ENCODE results near the gene DOCK1.

Gene DOCK1

GRCh38 chr10:127375461-127375860 lies 470.2 kb downstream of the DOCK1 start:
- Histone ChIP-seq H3K4me2 (ENCODE audit: insufficient read depth, low read length) (no peak overlapping the region), H3K36me3 (ENCODE audit: insufficient read depth, low read length) (no peaks in the 10 kb centered on the region), H3K27me3 (ENCODE audit: insufficient read depth, low read length, poor library complexity) (peaks cover 16% of the 10 kb centered on the region), H2AFZ (ENCODE audit: low read depth, low read length) (no peak overlapping the region), H3K4me1 (ENCODE audit: insufficient read depth, low read length) (no peaks in the 10 kb centered on the region), H4K20me1 (ENCODE audit: insufficient read depth, low read length) (no peaks in the 10 kb centered on the region), H3K27ac (ENCODE audit: low read length) (no peak overlapping the region), H3K4me3 (ENCODE audit: low read depth in 1 of 2, low read length in 2 of 2) (no peak overlapping the region), H3K79me2 (ENCODE audit: insufficient read depth, low read length) (no peaks in the 10 kb centered on the region), H3K9me3 (ENCODE audit: insufficient read depth, low read length, severe bottlenecking) (no peaks in the 10 kb centered on the region), H3K9ac (ENCODE audit: low read depth, low read length) (no peak overlapping the region)
- ATAC-seq (ENCODE audit: insufficient read depth, low read depth) (no peak), DNase-seq (no peak)
- TF ChIP-seq EZH2 (IDR thresholded peaks at IDR 0.05; ENCODE audit: borderline replicate concordance, low read depth, low read length, severe bottlenecking) (no peak), CTCF (IDR thresholded peaks at IDR 0.05; ENCODE audit: borderline replicate concordance, extremely low read depth, low read length, poor library complexity, severe bottlenecking) (no peak)

- Histone ChIP-seq H3K27me3 (ENCODE audit: insufficient read depth, low read length, poor library complexity) (peaks cover 16% of the 10 kb centered on the region), H3K9me3 (ENCODE audit: insufficient read depth, low read length, severe bottlenecking) (no peaks in the 10 kb centered on the region), H3K4me3 (ENCODE audit: low read depth in 1 of 2, low read length in 2 of 2) (no peak overlapping the region), H2AFZ (ENCODE audit: low read depth, low read length) (no peak overlapping the region), H4K20me1 (ENCODE audit: insufficient read depth, low read length) (no peaks in the 10 kb centered on the region), H3K36me3 (ENCODE audit: insufficient read depth, low read length) (no peaks in the 10 kb centered on the region), H3K9ac (ENCODE audit: low read depth, low read length) (no peak overlapping the region), H3K79me2 (ENCODE audit: insufficient read depth, low read length) (no peaks in the 10 kb centered on the region), H3K4me1 (ENCODE audit: insufficient read depth, low read length) (no peaks in the 10 kb centered on the region), H3K4me2 (ENCODE audit: insufficient read depth, low read length) (no peak overlapping the region), H3K27ac (ENCODE audit: low read length) (no peak overlapping the region)
- no peak for ATAC-seq (ENCODE audit: insufficient read depth, low read depth)
- no peak for DNase-seq
- TF ChIP-seq CTCF (IDR thresholded peaks at IDR 0.05; ENCODE audit: borderline replicate concordance, extremely low read depth, low read length, poor library complexity, severe bottlenecking) (no peak), EZH2 (IDR thresholded peaks at IDR 0.05; ENCODE audit: borderline replicate concordance, low read depth, low read length, severe bottlenecking) (no peak)
Observed at GRCh38 chr10:127376071-127376470, 470.8 kb downstream of the DOCK1 start.

GRCh38 chr10:127378628-127379027 lies 473.4 kb downstream of the DOCK1 start:
- H3K79me2 ChIP-seq (ENCODE audit: insufficient read depth, low read length), result no peaks in the 10 kb centered on the region
- H3K27ac ChIP-seq (ENCODE audit: low read length), result no peak overlapping the region
- H2AFZ ChIP-seq (ENCODE audit: low read depth, low read length), result no peak overlapping the region
- no peaks in the 10 kb centered on the region for H3K36me3 ChIP-seq (ENCODE audit: insufficient read depth, low read length)
- H3K9ac ChIP-seq (ENCODE audit: low read depth, low read length), result no peak overlapping the region
- no peaks in the 10 kb centered on the region for H3K4me1 ChIP-seq (ENCODE audit: insufficient read depth, low read length)
- TF ChIP-seq EZH2 (IDR thresholded peaks at IDR 0.05; ENCODE audit: borderline replicate concordance, low read depth, low read length, severe bottlenecking) (no peak), CTCF (IDR thresholded peaks at IDR 0.05; ENCODE audit: borderline replicate concordance, extremely low read depth, low read length, poor library complexity, severe bottlenecking) (no peak)
- no peak for ATAC-seq (ENCODE audit: insufficient read depth, low read depth)
- H3K9me3 ChIP-seq (ENCODE audit: insufficient read depth, low read length, severe bottlenecking), result no peaks in the 10 kb centered on the region
- H3K27me3 ChIP-seq (ENCODE audit: insufficient read depth, low read length, poor library complexity), result no peaks in the 10 kb centered on the region
- no peak overlapping the region for H3K4me3 ChIP-seq (ENCODE audit: low read depth in 1 of 2, low read length in 2 of 2)
- DNase-seq, result no peak
- no peaks in the 10 kb centered on the region for H4K20me1 ChIP-seq (ENCODE audit: insufficient read depth, low read length)
- H3K4me2 ChIP-seq (ENCODE audit: insufficient read depth, low read length), result no peak overlapping the region

- no peaks in the 10 kb centered on the region for H3K9me3 ChIP-seq (ENCODE audit: insufficient read depth, low read length, severe bottlenecking)
- no peaks in the 10 kb centered on the region for H4K20me1 ChIP-seq (ENCODE audit: insufficient read depth, low read length)
Observed at GRCh38 chr10:127384532-127384931, 479.3 kb downstream of the DOCK1 start.

More at GRCh38 chr10:127384532-127384931, 479.3 kb downstream of the DOCK1 start:
- Histone ChIP-seq H3K4me3 (ENCODE audit: low read depth in 1 of 2, low read length in 2 of 2) (no peak overlapping the region), H3K36me3 (ENCODE audit: insufficient read depth, low read length) (no peaks in the 10 kb centered on the region), H3K79me2 (ENCODE audit: insufficient read depth, low read length) (no peaks in the 10 kb centered on the region), H3K4me2 (ENCODE audit: insufficient read depth, low read length) (no peak overlapping the region), H3K4me1 (ENCODE audit: insufficient read depth, low read length) (no peaks in the 10 kb centered on the region), H2AFZ (ENCODE audit: low read depth, low read length) (no peak overlapping the region), H3K27ac (ENCODE audit: low read length) (no peak overlapping the region), H3K27me3 (ENCODE audit: insufficient read depth, low read length, poor library complexity) (no peaks in the 10 kb centered on the region), H3K9ac (ENCODE audit: low read depth, low read length) (no peak overlapping the region)
- no peak for ATAC-seq (ENCODE audit: insufficient read depth, low read depth)
- TF ChIP-seq CTCF (IDR thresholded peaks at IDR 0.05; ENCODE audit: borderline replicate concordance, extremely low read depth, low read length, poor library complexity, severe bottlenecking) (no peak), EZH2 (IDR thresholded peaks at IDR 0.05; ENCODE audit: borderline replicate concordance, low read depth, low read length, severe bottlenecking) (no peak)
- DNase-seq, result no peak

All from DND-41 (cell line).